HFFc6 (cell line): ENCODE results near the gene KIF5B. TPM values are rescaled to one million over a fixed set of nuclear protein-coding genes. Genes with fewer than 3 reads are reported as not detected.
A peak's percentile ranks its signal among the peaks of the same experiment; 100 is the strongest.

Experiments used
- DNase-seq: peaks from one replicate; pipeline ENCODE4 v3.0.0-alpha.2; 2018
- H3K27ac Mint-ChIP-seq: 2 replicates; pipeline ENCODE4 v1.8.0; 2020; ENCODE audit warnings: mild to moderate bottlenecking, mixed read lengths
- H3K27me3 Mint-ChIP-seq: 2 replicates; pipeline ENCODE4 v1.8.0; 2021; ENCODE audit warnings: mild to moderate bottlenecking, moderate library complexity, mixed read lengths; ENCODE audit not compliant: insufficient read depth
- H3K36me3 Mint-ChIP-seq: 2 replicates; pipeline ENCODE4 v1.8.0; 2021; ENCODE audit warnings: low read depth, mixed read lengths
- H3K4me1 Mint-ChIP-seq: 2 replicates; pipeline ENCODE4 v1.8.0; 2020; ENCODE audit warnings: low read depth, mixed read lengths
- H3K4me3 Mint-ChIP-seq: 2 replicates; pipeline ENCODE4 v1.8.0; 2020; ENCODE audit warnings: mild to moderate bottlenecking, moderate library complexity, mixed read lengths
- H3K9me3 Mint-ChIP-seq: 2 replicates; pipeline ENCODE4 v1.8.0; 2020; ENCODE audit warnings: mild to moderate bottlenecking, mixed read lengths
- CTCF ChIP-seq: fragments of 200-600 bp; sonication (generic); IDR thresholded peaks from 2 replicates; pipeline ENCODE4 v1.5.0; 2021; ENCODE audit warnings: antibody characterized with exemption, mild to moderate bottlenecking
- total RNA-seq, 6 experiments: library from RNA; stranded (reverse); fragmentation: NEBNext Ultra II Directional; extraction: Animal tissue kit (Norgen Biotek cat#: 25700); gene quantifications; 2 replicates in 1 of 6; 3 replicates in 5 of 6; pipeline ENCODE4 v1.2.3, GENCODE V29; 2021

Gene KIF5B
- total RNA-seq, 6 experiments from 2014 or later = 127 to 142 (median 137) TPM

GRCh38 chr10:32065856-32066255 is 9.6 kb upstream of the KIF5B start:
- no peak for TF ChIP-seq CTCF
- peak; percentile 62 for DNase-seq
- Mint-ChIP-seq H3K4me3 (no peak overlapping the region), H3K27me3 (no peaks in the 10 kb centered on the region; the same call in none of the 2 replicates), H3K4me1 (0 out of 2 replicates have a peak, but pooled peaks cover 5% of the 10 kb centered on the region), H3K27ac (no peak overlapping the region), H3K36me3 (no peaks in the 10 kb centered on the region), H3K9me3 (peaks cover 5% of the 10 kb centered on the region; the same call in 1 of the 2 replicates)

GRCh38 chr10:32061440-32061839 is 5.2 kb upstream of the KIF5B start:
- Mint-ChIP-seq H3K27me3 (no peaks in the 10 kb centered on the region; the same call in none of the 2 replicates), H3K9me3 (peaks cover 5% of the 10 kb centered on the region; the same call in 1 of the 2 replicates), H3K36me3 (no peaks in the 10 kb centered on the region), H3K4me1 (peaks cover 17% of the 10 kb centered on the region), H3K4me3 (no peak overlapping the region), H3K27ac (no peak overlapping the region)
- TF ChIP-seq CTCF = no peak
- no peak for DNase-seq

- H3K4me3 Mint-ChIP-seq = no peak overlapping the region
- peaks cover 12% of the 10 kb centered on the region for H3K4me1 Mint-ChIP-seq
- no peak for DNase-seq
- H3K9me3 Mint-ChIP-seq = peaks cover 1% of the 10 kb centered on the region; the same call in 1 of the 2 replicates
- H3K27ac Mint-ChIP-seq = no peak overlapping the region
- no peak for TF ChIP-seq CTCF
- peaks cover 3% of the 10 kb centered on the region for H3K27me3 Mint-ChIP-seq
- peaks cover 5% of the 10 kb centered on the region for H3K36me3 Mint-ChIP-seq
Observed at GRCh38 chr10:32060347-32060746, 4.1 kb upstream of the KIF5B start.

GRCh38 chr10:32059472-32059871 is 3.2 kb upstream of the KIF5B start:
- H3K27me3 Mint-ChIP-seq = peaks cover 3% of the 10 kb centered on the region
- DNase-seq = no peak
- peaks cover 12% of the 10 kb centered on the region for H3K4me1 Mint-ChIP-seq
- TF ChIP-seq CTCF = no peak
- H3K9me3 Mint-ChIP-seq = no peaks in the 10 kb centered on the region
- H3K4me3 Mint-ChIP-seq = no peak overlapping the region
- no peak overlapping the region for H3K27ac Mint-ChIP-seq
- H3K36me3 Mint-ChIP-seq = peaks cover 14% of the 10 kb centered on the region

GRCh38 chr10:32057036-32057372 is 779 bp upstream of the KIF5B start:
- no peak for DNase-seq

More at GRCh38 chr10:32057036-32057372, 779 bp upstream of the KIF5B start:
- peaks cover 26% of the 10 kb centered on the region for H3K36me3 Mint-ChIP-seq
- no peak for TF ChIP-seq CTCF
- H3K9me3 Mint-ChIP-seq = no peaks in the 10 kb centered on the region
- peak overlapping the region; percentile 99 for H3K4me3 Mint-ChIP-seq
- peaks cover 31% of the 10 kb centered on the region for H3K4me1 Mint-ChIP-seq
- peaks cover 3% of the 10 kb centered on the region for H3K27me3 Mint-ChIP-seq
- H3K27ac Mint-ChIP-seq = peak overlapping the region; percentile 92
